ENCODE measurements around the gene DNPH1.

DNPH1 gene

DNA sequence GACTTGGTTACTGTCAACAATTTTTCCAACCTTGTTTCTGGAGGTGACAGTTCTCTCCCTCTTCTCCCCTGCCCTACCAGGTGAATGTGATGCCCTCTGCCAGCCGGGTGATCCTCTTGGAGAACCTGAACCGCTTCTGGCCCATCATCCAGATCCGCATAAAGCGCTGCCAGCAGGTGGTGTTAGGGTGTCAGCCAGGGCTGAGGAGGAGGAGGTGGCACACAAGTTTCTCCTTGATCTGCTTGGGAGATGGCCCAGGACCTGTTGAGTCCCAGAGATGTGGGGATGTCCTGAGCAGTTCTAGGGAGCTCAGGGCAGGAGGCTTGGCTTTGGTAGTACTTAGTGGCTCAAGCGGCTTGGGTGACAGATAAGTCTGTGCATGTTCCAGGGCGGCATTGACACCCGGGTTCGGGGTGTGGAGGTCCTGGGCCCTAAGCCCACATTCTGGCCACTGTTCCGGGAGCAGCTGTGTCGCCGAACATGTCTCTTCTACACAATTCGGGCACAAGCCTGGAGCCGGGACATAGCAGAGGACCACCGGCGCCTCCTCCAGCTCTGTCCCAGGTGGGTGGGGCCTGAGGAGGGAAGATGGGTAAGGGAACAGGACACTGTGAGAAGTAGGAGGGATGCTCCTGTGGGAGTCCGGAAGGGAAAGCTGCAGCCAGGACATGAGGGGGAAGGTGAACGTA, 26.1 kb downstream of the DNPH1 start:
- no peaks in the 10 kb centered on the region for H3K9me3 ChIP-seq (ENCODE audit: severe bottlenecking)

DNA sequence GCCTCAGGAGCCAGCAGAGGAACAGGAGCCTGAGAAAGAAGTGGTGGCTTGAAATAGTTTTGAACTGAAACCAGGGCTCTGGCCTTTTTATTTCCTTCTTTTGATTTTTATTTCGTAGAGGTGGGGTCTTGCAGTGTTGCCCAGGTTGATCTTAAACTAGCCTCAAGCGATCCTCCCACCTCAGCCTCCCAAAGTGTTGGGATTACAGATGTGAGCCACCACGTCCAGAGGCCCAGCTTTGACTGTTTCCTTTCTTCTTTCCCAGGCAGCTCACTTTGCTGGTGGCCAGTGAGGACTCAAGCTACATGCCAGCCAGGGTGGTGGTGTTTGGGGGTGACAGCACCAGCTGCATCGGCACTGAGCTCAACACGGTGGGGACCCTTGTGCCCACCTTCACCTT, 26.8 kb downstream of the DNPH1 start:
- Histone ChIP-seq H3K4me1 (ENCODE audit: insufficient read depth, poor library complexity, severe bottlenecking) (no peaks in the 10 kb centered on the region), H3K4me3 (ENCODE audit: severe bottlenecking) (no peak overlapping the region)
- TF ChIP-seq, protein P1, sequence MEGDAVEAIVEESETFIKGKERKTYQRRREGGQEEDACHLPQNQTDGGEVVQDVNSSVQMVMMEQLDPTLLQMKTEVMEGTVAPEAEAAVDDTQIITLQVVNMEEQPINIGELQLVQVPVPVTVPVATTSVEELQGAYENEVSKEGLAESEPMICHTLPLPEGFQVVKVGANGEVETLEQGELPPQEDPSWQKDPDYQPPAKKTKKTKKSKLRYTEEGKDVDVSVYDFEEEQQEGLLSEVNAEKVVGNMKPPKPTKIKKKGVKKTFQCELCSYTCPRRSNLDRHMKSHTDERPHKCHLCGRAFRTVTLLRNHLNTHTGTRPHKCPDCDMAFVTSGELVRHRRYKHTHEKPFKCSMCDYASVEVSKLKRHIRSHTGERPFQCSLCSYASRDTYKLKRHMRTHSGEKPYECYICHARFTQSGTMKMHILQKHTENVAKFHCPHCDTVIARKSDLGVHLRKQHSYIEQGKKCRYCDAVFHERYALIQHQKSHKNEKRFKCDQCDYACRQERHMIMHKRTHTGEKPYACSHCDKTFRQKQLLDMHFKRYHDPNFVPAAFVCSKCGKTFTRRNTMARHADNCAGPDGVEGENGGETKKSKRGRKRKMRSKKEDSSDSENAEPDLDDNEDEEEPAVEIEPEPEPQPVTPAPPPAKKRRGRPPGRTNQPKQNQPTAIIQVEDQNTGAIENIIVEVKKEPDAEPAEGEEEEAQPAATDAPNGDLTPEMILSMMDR (IDR thresholded peaks at IDR 0.05; ENCODE audit: poor library complexity, severe bottlenecking), result no peak

More for the DNA sequence above, 26.1 kb downstream of the DNPH1 start:
- no peaks in the 10 kb centered on the region for H3K27me3 ChIP-seq (ENCODE audit: insufficient read depth, poor library complexity, severe bottlenecking)
- H3K4me3 ChIP-seq (ENCODE audit: severe bottlenecking), result no peak overlapping the region
- H3K4me1 ChIP-seq (ENCODE audit: insufficient read depth, poor library complexity, severe bottlenecking), result no peaks in the 10 kb centered on the region
- H3K36me3 ChIP-seq (ENCODE audit: low read depth), result peaks cover 20% of the 10 kb centered on the region
- DNase-seq (ENCODE audit: low spot score) (no peak), ATAC-seq (ENCODE audit: low read depth) (no peak)
- no peak overlapping the region for H3K27ac ChIP-seq (ENCODE audit: poor library complexity, severe bottlenecking)
- TF ChIP-seq, protein P1 (IDR thresholded peaks at IDR 0.05; ENCODE audit: poor library complexity, severe bottlenecking), result no peak

DNA sequence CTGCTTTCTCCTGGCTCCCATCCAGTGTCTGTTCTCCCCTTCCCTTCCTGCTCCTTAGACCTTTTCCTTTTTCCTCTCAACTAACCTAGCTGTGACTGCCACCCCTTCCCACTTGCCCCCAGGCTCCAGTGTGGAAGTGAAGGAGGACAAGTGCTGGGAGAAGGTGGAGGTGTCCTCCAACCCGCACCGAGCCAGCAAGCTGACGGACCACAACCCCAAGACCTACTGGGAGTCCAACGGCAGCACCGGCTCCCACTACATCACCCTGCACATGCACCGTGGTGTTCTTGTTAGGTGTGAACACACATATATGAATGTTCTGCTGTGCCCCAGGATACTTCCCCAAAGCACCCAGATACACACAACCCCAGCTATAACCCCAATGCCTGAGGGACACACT, 28.7 kb downstream of the DNPH1 start:
- H3K4me3 ChIP-seq (ENCODE audit: severe bottlenecking), result no peak overlapping the region
- H3K27ac ChIP-seq (ENCODE audit: poor library complexity, severe bottlenecking), result no peak overlapping the region
- H3K4me1 ChIP-seq (ENCODE audit: insufficient read depth, poor library complexity, severe bottlenecking), result no peaks in the 10 kb centered on the region
- H3K9me3 ChIP-seq (ENCODE audit: severe bottlenecking), result no peaks in the 10 kb centered on the region
- TF ChIP-seq, protein P1 (IDR thresholded peaks at IDR 0.05; ENCODE audit: poor library complexity, severe bottlenecking), result no peak
- ATAC-seq (ENCODE audit: low read depth), result no peak
- peak; percentile 45 for DNase-seq (ENCODE audit: low spot score)
- no peaks in the 10 kb centered on the region for H3K27me3 ChIP-seq (ENCODE audit: insufficient read depth, poor library complexity, severe bottlenecking)
- peaks cover 18% of the 10 kb centered on the region for H3K36me3 ChIP-seq (ENCODE audit: low read depth)

More for the DNA sequence above, 26.8 kb downstream of the DNPH1 start:
- Histone ChIP-seq H3K27me3 (ENCODE audit: insufficient read depth, poor library complexity, severe bottlenecking) (no peaks in the 10 kb centered on the region), H3K27ac (ENCODE audit: poor library complexity, severe bottlenecking) (no peak overlapping the region), H3K9me3 (ENCODE audit: severe bottlenecking) (no peaks in the 10 kb centered on the region), H3K36me3 (ENCODE audit: low read depth) (peaks cover 23% of the 10 kb centered on the region)
- ATAC-seq (ENCODE audit: low read depth), result no peak
- DNase-seq (ENCODE audit: low spot score), result peak; percentile 12

DNA sequence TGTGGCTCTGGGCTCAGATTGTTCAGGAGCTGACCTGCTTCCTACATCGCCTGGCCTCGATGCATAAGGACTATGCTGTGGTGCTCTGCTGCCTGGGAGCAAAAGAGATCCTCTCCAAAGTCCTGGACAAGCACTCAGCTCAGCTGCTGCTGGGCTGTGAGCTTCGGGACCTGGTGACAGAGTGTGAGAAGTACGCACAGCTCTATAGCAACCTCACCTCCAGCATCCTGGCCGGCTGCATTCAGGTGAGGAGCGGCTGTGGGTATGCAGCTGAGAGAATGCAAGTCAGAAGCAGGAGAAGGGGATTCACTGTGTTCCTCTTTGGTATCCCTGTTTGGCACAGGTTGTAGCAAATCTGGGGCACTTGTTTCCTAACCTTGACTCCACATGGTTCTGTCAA, 29.4 kb downstream of the DNPH1 start:
- ATAC-seq (ENCODE audit: low read depth), result no peak
- Histone ChIP-seq H3K27ac (ENCODE audit: poor library complexity, severe bottlenecking) (no peak overlapping the region), H3K36me3 (ENCODE audit: low read depth) (peaks cover 18% of the 10 kb centered on the region), H3K4me1 (ENCODE audit: insufficient read depth, poor library complexity, severe bottlenecking) (no peaks in the 10 kb centered on the region), H3K27me3 (ENCODE audit: insufficient read depth, poor library complexity, severe bottlenecking) (no peaks in the 10 kb centered on the region), H3K4me3 (ENCODE audit: severe bottlenecking) (no peak overlapping the region), H3K9me3 (ENCODE audit: severe bottlenecking) (no peaks in the 10 kb centered on the region)
- DNase-seq (ENCODE audit: low spot score), result peak; percentile 16
- TF ChIP-seq, protein P1 (IDR thresholded peaks at IDR 0.05; ENCODE audit: poor library complexity, severe bottlenecking), result no peak

DNA sequence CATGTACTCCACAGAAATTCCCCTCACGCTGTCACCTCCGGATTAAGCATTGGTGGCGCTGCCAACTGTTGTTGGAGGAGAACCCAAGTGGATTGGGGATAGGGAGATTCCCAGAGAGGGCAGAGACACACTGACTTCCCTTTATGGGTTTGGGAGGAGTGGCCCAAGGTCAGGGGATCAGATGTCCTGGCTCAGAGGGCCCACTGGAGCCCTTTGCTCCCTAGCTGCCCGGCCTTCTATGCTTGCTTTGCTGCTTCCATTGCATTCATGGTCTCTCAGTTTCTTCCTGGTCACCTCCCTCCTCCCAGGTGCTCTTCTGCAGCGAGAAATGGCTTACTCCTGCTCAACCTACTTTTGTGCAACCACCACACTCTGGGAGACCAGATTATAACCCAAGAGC, 32.9 kb downstream of the DNPH1 start:
- no peak for DNase-seq (ENCODE audit: low spot score)
- H3K36me3 ChIP-seq (ENCODE audit: low read depth), result peaks cover 34% of the 10 kb centered on the region
- no peak overlapping the region for H3K4me3 ChIP-seq (ENCODE audit: severe bottlenecking)
- no peaks in the 10 kb centered on the region for H3K9me3 ChIP-seq (ENCODE audit: severe bottlenecking)
- TF ChIP-seq, protein P1 (IDR thresholded peaks at IDR 0.05; ENCODE audit: poor library complexity, severe bottlenecking), result no peak
- H3K27me3 ChIP-seq (ENCODE audit: insufficient read depth, poor library complexity, severe bottlenecking), result no peaks in the 10 kb centered on the region
- H3K27ac ChIP-seq (ENCODE audit: poor library complexity, severe bottlenecking), result no peak overlapping the region
- ATAC-seq (ENCODE audit: low read depth), result no peak
- H3K4me1 ChIP-seq (ENCODE audit: insufficient read depth, poor library complexity, severe bottlenecking), result no peaks in the 10 kb centered on the region

Measured in RWPE2 (cell line).